ENCODE data around the gene ERC1. TPM values are rescaled to one million over a fixed set of nuclear protein-coding genes. Genes with fewer than 3 reads are reported as not detected.

Gene ERC1
- total RNA-seq, 1 experiment from 2014 or later = 40.4 TPM

- POLR2A ChIA-PET = no interaction called here
- no peak for DNase-seq (ENCODE audit: low read depth, low spot score)
- no peaks in the 10 kb centered on the region for H3K4me1 ChIP-seq (ENCODE audit: control insufficient read depth, insufficient read depth, low read length)
- CTCF ChIA-PET = no interaction called here
- intact Hi-C loops (cut with micrococcal nuclease; ENCODE audit: unreplicated experiment) = no loop called here
- H3K9me3 ChIP-seq (ENCODE audit: control insufficient read depth, insufficient read depth, low read depth, low read length) = no peaks in the 10 kb centered on the region
- no peak overlapping the region for H3K27ac ChIP-seq (ENCODE audit: low read length)
- no peak overlapping the region for H3K4me3 ChIP-seq (ENCODE audit: low read depth in 2 of 2, low read length in 2 of 2)
- TF ChIP-seq TCF7L2 (IDR thresholded peaks at IDR 0.05; ENCODE audit: low read depth, low read length) = no peak
- TF ChIP-seq, protein P1, sequence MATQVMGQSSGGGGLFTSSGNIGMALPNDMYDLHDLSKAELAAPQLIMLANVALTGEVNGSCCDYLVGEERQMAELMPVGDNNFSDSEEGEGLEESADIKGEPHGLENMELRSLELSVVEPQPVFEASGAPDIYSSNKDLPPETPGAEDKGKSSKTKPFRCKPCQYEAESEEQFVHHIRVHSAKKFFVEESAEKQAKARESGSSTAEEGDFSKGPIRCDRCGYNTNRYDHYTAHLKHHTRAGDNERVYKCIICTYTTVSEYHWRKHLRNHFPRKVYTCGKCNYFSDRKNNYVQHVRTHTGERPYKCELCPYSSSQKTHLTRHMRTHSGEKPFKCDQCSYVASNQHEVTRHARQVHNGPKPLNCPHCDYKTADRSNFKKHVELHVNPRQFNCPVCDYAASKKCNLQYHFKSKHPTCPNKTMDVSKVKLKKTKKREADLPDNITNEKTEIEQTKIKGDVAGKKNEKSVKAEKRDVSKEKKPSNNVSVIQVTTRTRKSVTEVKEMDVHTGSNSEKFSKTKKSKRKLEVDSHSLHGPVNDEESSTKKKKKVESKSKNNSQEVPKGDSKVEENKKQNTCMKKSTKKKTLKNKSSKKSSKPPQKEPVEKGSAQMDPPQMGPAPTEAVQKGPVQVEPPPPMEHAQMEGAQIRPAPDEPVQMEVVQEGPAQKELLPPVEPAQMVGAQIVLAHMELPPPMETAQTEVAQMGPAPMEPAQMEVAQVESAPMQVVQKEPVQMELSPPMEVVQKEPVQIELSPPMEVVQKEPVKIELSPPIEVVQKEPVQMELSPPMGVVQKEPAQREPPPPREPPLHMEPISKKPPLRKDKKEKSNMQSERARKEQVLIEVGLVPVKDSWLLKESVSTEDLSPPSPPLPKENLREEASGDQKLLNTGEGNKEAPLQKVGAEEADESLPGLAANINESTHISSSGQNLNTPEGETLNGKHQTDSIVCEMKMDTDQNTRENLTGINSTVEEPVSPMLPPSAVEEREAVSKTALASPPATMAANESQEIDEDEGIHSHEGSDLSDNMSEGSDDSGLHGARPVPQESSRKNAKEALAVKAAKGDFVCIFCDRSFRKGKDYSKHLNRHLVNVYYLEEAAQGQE (IDR thresholded peaks at IDR 0.05; ENCODE audit: insufficient read depth in 1 of 2, low read depth in 2 of 2, low read length in 1 of 2) = no peak
- no peak for TF ChIP-seq POLR2AphosphoS5 (IDR thresholded peaks at IDR 0.05; ENCODE audit: low read depth, low read length)
- no peak for TF ChIP-seq SIN3A (IDR thresholded peaks at IDR 0.05; ENCODE audit: borderline replicate concordance, insufficient read depth, low read depth, low read length)
- no peak for TF ChIP-seq CTCF (IDR thresholded peaks at IDR 0.05)
- BruUV-seq (replicated peaks) = no TSS peak
- in situ Hi-C loops (cut with HindIII; ENCODE audit: low pct_unique_long_range_greater_than_20kb, low sequenced_read_pairs) = no loop called here
- H3K27me3 ChIP-seq (ENCODE audit: control insufficient read depth, insufficient read depth, low read length) = no peaks in the 10 kb centered on the region
- peaks cover 2% of the 10 kb centered on the region; the same call in 1 of the 2 replicates for H3K36me3 ChIP-seq (ENCODE audit: control insufficient read depth, insufficient read depth, low read length)
- ATAC-seq = no peak
Observed at GRCh38 chr12:1293901-1294300, 302.9 kb downstream of the ERC1 start.

GRCh38 chr12:1297206-1297605 lies 306.2 kb downstream of the ERC1 start:
- Histone ChIP-seq H3K9me3 (ENCODE audit: control insufficient read depth, insufficient read depth, low read depth, low read length) (no peaks in the 10 kb centered on the region), H3K36me3 (ENCODE audit: control insufficient read depth, insufficient read depth, low read length) (no peaks in the 10 kb centered on the region; the same call in 1 of the 2 replicates), H3K4me1 (ENCODE audit: control insufficient read depth, insufficient read depth, low read length) (no peaks in the 10 kb centered on the region), H3K4me3 (ENCODE audit: low read depth in 2 of 2, low read length in 2 of 2) (no peak overlapping the region), H3K27me3 (ENCODE audit: control insufficient read depth, insufficient read depth, low read length) (no peaks in the 10 kb centered on the region), H3K27ac (ENCODE audit: low read length) (no peak overlapping the region)
- ChIA-PET CTCF (no interaction called here), POLR2A (no interaction called here)
- no TSS peak for BruUV-seq (replicated peaks)
- DNase-seq (ENCODE audit: low read depth, low spot score) (no peak), ATAC-seq (no peak)
- TF ChIP-seq CTCF (IDR thresholded peaks at IDR 0.05) (no peak), TCF7L2 (IDR thresholded peaks at IDR 0.05; ENCODE audit: low read depth, low read length) (no peak)
- intact Hi-C loops (cut with micrococcal nuclease; ENCODE audit: unreplicated experiment) (no loop called here), in situ Hi-C loops (cut with HindIII; ENCODE audit: low pct_unique_long_range_greater_than_20kb, low sequenced_read_pairs) (no loop called here)
